ENCODE measurements around the gene TGOLN2. TPM values are rescaled to one million over a fixed set of nuclear protein-coding genes. Genes with fewer than 3 reads are reported as not detected.
"Not testable (repeated sequence)": the region's sequence is repeated elsewhere in the genome, so short reads cannot be mapped to it uniquely, and the experiment has no call there.

TGOLN2 gene
- total RNA-seq, 2 experiments from 2014 or later: 76.9 to 78.6 TPM

DNA sequence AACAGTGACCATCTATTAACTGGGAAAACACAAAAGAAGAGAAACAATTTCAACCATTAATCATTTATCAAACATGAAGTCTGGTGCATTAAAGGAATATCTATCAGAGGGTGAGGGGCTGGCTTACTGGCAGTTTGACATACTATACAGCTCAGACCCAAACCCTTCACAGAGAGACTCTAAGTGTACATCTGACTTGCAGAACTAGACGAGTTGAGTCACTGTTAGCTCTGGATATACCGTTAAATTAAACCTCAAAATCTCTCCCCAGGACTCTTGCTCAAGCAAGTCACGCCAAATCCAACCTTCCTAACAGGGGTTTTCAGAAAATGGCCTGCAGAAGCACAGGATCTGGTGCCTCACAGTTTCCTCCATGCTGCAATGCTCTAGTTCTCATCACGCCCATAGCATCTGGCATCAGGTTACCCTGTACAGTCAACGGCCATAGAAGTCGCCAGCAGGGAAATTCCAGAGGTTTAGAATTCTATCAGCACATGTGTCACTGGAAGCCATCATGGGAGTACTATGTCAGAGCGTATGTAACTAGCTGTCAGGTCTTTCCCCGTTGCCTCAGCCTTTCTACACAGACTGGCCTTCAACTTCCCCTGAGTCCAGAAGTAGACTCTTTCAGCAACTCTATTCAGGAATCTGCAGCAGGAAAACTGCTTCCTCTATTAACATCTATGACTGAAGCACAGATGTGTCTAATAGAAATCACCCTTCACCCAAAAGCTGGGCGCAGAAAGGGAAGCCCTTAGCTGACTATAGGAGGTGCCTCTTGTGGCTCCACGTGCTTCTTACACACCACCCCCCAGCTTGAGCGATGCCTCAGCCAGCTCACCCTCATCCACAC, 9.3 kb downstream of the TGOLN2 start:
- Histone ChIP-seq H3K9me3 (ENCODE audit: low read length) (no peaks in the 10 kb centered on the region), H3K27ac (ENCODE audit: low read depth, low read length, poor library complexity, severe bottlenecking) (no peak overlapping the region), H3K4me3 (ENCODE audit: low read depth, low read length, poor library complexity, severe bottlenecking) (no peak overlapping the region), H3K79me2 (ENCODE audit: insufficient read depth, low read depth, low read length) (peaks cover 45% of the 10 kb centered on the region; the same call in 1 of the 2 replicates), H4K20me1 (ENCODE audit: insufficient read depth, low read length) (peaks cover 17% of the 10 kb centered on the region; the same call in 1 of the 2 replicates), H3K9me2 (ENCODE audit: insufficient read depth, low read length) (no peaks in the 10 kb centered on the region), H3K4me2 (ENCODE audit: low read length) (no peak overlapping the region), H2AFZ (ENCODE audit: low read length) (no peak overlapping the region), H3K4me1 (ENCODE audit: insufficient read depth, low read length, poor library complexity, severe bottlenecking) (peaks cover 11% of the 10 kb centered on the region), H3K36me3 (ENCODE audit: insufficient read depth, low read length) (peaks cover 87% of the 10 kb centered on the region)
- no peak for DNase-seq (ENCODE audit: low spot score)
- intact Hi-C loops (cut with micrococcal nuclease; ENCODE audit: unreplicated experiment): no loop called here
- TF ChIP-seq, protein P1, sequence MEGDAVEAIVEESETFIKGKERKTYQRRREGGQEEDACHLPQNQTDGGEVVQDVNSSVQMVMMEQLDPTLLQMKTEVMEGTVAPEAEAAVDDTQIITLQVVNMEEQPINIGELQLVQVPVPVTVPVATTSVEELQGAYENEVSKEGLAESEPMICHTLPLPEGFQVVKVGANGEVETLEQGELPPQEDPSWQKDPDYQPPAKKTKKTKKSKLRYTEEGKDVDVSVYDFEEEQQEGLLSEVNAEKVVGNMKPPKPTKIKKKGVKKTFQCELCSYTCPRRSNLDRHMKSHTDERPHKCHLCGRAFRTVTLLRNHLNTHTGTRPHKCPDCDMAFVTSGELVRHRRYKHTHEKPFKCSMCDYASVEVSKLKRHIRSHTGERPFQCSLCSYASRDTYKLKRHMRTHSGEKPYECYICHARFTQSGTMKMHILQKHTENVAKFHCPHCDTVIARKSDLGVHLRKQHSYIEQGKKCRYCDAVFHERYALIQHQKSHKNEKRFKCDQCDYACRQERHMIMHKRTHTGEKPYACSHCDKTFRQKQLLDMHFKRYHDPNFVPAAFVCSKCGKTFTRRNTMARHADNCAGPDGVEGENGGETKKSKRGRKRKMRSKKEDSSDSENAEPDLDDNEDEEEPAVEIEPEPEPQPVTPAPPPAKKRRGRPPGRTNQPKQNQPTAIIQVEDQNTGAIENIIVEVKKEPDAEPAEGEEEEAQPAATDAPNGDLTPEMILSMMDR (conservative IDR thresholded peaks at IDR 0.05; ENCODE audit: low read length): no peak
- TF ChIP-seq EZH2phosphoT487 (IDR thresholded peaks at IDR 0.05; ENCODE audit: borderline replicate concordance, low read depth, low read length): no peak
- CTCF ChIA-PET (ENCODE audit: unreplicated experiment): interaction anchor here (1.3 kb wide), 1 partner anchor 8 kb away, joined by 3 read pairs; no protein-coding TSS in a partner anchor
- POLR2A ChIA-PET: interaction anchor here (0.7 to 1.0 kb wide), 3 partner anchors 9 kb away, joined by 3 to 10 read pairs (median 4); partner anchors contain the start of gene TGOLN2
- TSS peak; percentile 16 for BruUV-seq (replicated peaks)

DNA sequence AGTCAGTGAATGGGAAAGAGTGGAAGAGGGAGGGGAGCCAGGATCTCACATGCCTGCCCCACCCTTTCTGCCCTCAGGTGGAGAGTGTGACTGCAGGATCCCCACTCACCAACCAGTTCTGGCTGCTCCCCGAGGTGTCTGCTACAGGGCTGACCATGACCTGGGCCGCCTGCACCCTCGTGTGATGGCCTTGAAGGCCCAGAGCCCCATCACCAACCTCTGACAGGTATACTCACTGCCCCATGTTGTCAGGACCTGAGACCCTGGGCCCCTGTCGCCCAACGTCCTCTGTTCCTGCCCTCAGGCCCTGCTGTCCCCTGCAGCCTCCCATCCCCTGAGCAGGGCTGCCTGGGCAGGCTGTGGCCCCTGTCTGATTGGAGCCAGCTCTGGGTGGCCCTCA, 11.9 kb downstream of the TGOLN2 start:
- H3K79me2 ChIP-seq (ENCODE audit: insufficient read depth, low read depth, low read length): peaks cover 21% of the 10 kb centered on the region; the same call in 1 of the 2 replicates
- H3K9me3 ChIP-seq (ENCODE audit: low read length); intact Hi-C loops (cut with micrococcal nuclease; ENCODE audit: unreplicated experiment); H3K4me1 ChIP-seq (ENCODE audit: insufficient read depth, low read length, poor library complexity, severe bottlenecking); CTCF ChIA-PET (ENCODE audit: unreplicated experiment); H3K4me2 ChIP-seq (ENCODE audit: low read length); H3K27ac ChIP-seq (ENCODE audit: low read depth, low read length, poor library complexity, severe bottlenecking); BruUV-seq (replicated peaks); H4K20me1 ChIP-seq (ENCODE audit: insufficient read depth, low read length); H2AFZ ChIP-seq (ENCODE audit: low read length); H3K4me3 ChIP-seq (ENCODE audit: low read depth, low read length, poor library complexity, severe bottlenecking); H3K9me2 ChIP-seq (ENCODE audit: insufficient read depth, low read length); POLR2A ChIA-PET; DNase-seq (ENCODE audit: low spot score): not testable (repeated sequence)
- peaks cover 63% of the 10 kb centered on the region for H3K36me3 ChIP-seq (ENCODE audit: insufficient read depth, low read length)

DNA sequence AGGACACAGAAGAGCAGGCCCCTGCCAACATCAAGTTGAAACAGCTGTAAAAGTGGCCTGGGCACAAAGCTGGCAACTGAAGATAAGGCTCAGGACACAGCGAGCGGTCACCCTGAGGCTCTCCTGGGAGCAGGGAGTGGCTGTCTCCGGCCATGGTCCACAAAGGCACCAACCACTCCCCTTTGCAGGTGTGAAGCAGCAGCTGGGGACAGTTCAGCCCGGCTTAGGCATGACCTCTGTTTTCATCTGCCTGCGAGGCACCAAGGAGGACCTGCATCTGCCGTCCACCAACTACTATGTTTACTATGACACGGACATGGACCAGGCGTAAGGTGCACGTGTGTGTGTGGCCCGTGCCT, 12.9 kb downstream of the TGOLN2 start:
- no peak for DNase-seq (ENCODE audit: low spot score)
- H2AFZ ChIP-seq (ENCODE audit: low read length): no peak overlapping the region
- H3K36me3 ChIP-seq (ENCODE audit: insufficient read depth, low read length): peaks cover 52% of the 10 kb centered on the region
- no peak overlapping the region for H3K27ac ChIP-seq (ENCODE audit: low read depth, low read length, poor library complexity, severe bottlenecking)
- intact Hi-C loops (cut with micrococcal nuclease; ENCODE audit: unreplicated experiment): no loop called here
- no peak overlapping the region for H3K4me2 ChIP-seq (ENCODE audit: low read length)
- H3K79me2 ChIP-seq (ENCODE audit: insufficient read depth, low read depth, low read length): peaks cover 13% of the 10 kb centered on the region; the same call in 1 of the 2 replicates
- no peaks in the 10 kb centered on the region for H3K9me3 ChIP-seq (ENCODE audit: low read length)
- H3K9me2 ChIP-seq (ENCODE audit: insufficient read depth, low read length): no peaks in the 10 kb centered on the region
- BruUV-seq (replicated peaks): no TSS peak
- no peaks in the 10 kb centered on the region; the same call in 1 of the 2 replicates for H4K20me1 ChIP-seq (ENCODE audit: insufficient read depth, low read length)
- no peak overlapping the region for H3K4me3 ChIP-seq (ENCODE audit: low read depth, low read length, poor library complexity, severe bottlenecking)
- POLR2A ChIA-PET: interaction anchor here (1.0 kb wide), 1 partner anchor 9 kb away, joined by 6 read pairs; no protein-coding TSS in a partner anchor
- CTCF ChIA-PET (ENCODE audit: unreplicated experiment): no interaction called here
- peaks cover 11% of the 10 kb centered on the region for H3K4me1 ChIP-seq (ENCODE audit: insufficient read depth, low read length, poor library complexity, severe bottlenecking)
- no peak for TF ChIP-seq EZH2phosphoT487 (IDR thresholded peaks at IDR 0.05; ENCODE audit: borderline replicate concordance, low read depth, low read length)
- TF ChIP-seq, protein P1 (conservative IDR thresholded peaks at IDR 0.05; ENCODE audit: low read length): no peak

All from OCI-LY7 (cell line).